Epithelial cell of proximal tubule (primary cell): Measurements from ENCODE around the gene PRKN. TPM values are rescaled to one million over a fixed set of nuclear protein-coding genes. Genes with fewer than 3 reads are reported as not detected.

Experiments used
- DNase-seq: peaks from one replicate; pipeline ENCODE4 v3.0.0-alpha.2; 2011; ENCODE audit warnings: low read depth
- H3K4me3 ChIP-seq: 2 replicates; pipeline ENCODE4 v1.5.1; 2011; ENCODE audit warnings: low read depth, mild to moderate bottlenecking, low read length
- total RNA-seq: library from RNA; depleted of rRNA; stranded (reverse); fragments of >200 nt; gene quantifications from 2 replicates; pipeline ENCODE4 v1.2.3, GENCODE V29; 2015
- TF ChIP-seq, protein P1 (sequence below): conservative IDR thresholded peaks from 2 replicates; pipeline ENCODE4 v1.5.1; 2012; ENCODE audit warnings: low read depth, mild to moderate bottlenecking, low read length

Gene PRKN
- total RNA-seq, 1 donor from 2014 or later, result 0.58 TPM

DNA sequence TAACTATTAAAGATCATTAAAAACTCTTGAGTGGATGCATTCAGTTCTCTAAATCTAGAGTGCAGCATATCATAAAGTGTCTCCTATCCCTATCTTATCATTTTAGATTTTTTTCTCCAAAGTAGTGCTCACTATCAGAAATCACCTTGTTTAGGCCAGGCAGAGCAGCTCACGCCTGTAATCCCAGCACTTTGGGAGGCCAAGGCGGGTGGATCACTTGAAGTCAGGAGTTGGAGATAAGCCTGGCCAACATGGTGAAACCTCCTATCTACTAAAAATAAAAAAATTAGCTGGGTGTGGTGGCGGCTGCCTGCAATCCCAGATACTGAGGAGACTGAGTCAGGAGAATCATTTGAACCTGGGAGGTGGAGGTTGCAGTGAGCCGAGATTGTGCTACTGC lies 368.9 kb downstream of the PRKN start:
- TF ChIP-seq, protein P1, sequence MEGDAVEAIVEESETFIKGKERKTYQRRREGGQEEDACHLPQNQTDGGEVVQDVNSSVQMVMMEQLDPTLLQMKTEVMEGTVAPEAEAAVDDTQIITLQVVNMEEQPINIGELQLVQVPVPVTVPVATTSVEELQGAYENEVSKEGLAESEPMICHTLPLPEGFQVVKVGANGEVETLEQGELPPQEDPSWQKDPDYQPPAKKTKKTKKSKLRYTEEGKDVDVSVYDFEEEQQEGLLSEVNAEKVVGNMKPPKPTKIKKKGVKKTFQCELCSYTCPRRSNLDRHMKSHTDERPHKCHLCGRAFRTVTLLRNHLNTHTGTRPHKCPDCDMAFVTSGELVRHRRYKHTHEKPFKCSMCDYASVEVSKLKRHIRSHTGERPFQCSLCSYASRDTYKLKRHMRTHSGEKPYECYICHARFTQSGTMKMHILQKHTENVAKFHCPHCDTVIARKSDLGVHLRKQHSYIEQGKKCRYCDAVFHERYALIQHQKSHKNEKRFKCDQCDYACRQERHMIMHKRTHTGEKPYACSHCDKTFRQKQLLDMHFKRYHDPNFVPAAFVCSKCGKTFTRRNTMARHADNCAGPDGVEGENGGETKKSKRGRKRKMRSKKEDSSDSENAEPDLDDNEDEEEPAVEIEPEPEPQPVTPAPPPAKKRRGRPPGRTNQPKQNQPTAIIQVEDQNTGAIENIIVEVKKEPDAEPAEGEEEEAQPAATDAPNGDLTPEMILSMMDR, result no peak
- no peak for DNase-seq
- no peak overlapping the region for H3K4me3 ChIP-seq

DNA sequence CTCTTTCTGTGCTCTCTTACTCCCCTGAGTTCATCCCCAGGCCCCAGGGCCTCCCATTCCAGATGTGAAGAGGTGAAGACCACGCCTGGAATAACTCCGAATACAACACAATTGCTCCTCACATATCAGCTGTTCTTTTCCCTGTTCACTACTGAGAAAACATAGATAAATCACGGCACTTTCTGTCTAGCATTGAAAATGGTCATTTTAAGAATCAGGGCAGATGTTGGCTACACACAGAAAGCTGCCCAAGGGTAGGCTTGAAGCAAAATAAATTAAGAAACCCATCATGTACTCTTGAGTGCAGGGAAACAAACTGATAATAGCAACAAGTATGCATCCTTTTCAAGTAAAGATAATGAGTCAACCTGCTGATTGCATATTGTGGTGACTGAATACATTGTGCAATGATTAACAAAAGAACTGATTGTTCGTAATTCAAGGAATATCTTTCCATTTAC lies 382.5 kb downstream of the PRKN start:
- peak; percentile 54 for DNase-seq
- TF ChIP-seq, protein P1, result no peak
- H3K4me3 ChIP-seq, result no peak overlapping the region

DNA sequence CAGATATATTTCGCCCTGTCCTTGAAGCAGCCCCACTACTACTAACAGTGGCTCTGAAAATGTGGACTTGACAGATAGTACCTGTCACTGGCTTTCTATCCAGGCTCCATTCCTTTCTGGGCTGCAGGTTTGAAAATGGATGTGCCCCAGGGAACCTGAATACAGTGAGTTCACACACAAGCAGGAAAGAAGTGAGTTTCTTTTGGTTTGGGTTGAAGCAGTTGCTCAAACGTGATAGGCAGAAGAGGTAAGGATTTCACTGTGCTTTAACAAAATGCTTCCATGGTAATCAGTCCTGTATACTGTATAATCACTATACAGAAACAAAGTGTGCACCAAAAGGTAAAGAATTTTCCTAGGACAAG lies 382.9 kb downstream of the PRKN start:
- H3K4me3 ChIP-seq, result no peak overlapping the region
- no peak for DNase-seq
- TF ChIP-seq, protein P1, result no peak

DNA sequence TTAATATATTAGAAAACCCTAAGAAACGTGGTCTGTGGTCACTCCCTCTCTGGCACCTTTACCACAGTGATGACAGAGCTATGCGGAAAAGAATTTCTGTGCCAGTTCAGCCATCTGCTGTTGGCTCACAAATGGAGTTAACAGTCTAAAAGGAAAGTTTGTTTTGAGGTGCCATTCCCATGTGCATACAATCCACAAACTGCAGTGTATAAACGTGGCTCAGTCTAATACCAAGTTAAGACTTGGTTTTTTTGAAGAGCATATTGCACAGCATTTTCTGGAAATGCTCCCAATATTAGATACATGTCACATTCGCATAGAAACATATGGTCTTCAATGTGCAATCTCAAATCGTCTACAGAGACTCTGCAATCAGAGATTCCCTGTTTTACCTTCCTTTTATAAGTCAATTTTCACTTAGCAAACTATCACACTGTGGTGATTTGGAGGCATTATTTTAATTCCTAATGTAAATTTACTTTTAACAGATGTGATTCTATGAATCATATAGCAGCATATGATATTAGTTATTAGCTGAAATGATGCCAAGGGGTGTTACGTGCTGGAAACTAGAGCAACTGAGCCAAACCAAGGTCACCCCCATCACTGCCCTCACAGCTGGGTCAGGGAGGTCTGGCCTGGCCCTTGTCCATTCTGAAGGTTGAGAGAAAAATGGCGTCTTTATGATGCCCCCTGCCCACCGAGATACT lies 383.5 kb downstream of the PRKN start:
- no peak for DNase-seq
- TF ChIP-seq, protein P1, result no peak
- no peak overlapping the region for H3K4me3 ChIP-seq

DNA sequence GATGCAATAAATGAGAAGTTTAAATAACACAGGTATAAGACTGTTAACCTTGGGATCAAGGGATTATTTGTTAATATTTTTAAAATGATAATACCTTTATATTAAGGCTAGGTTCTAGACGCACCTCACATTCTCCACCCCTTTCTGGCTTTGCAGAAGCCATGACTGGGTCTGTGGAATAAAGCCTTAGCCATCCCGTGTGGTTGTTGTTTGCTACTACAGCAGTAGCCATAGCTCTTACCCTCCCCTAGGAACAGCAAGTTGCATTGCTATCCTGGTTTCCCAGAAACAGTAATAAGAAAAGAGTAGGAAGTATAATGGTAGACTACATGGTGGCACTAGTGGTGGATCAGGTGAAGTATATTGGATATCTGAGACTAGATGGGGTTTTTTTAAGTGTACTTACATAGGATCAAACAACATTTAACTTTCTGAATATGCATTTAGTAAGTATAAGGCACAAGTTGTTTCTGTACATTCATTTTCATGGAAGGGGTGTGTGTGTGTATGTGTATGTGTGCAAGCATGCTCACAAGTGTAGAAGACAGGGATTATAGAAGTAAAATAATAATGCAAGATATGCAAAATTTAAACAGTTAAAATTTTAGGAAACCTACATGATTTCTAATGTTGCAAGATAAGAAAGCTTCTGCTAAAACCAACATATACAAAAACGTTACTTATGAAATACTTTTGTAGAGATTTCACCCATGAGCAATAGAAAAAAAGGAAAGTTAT lies 384.2 kb downstream of the PRKN start:
- no peak overlapping the region for H3K4me3 ChIP-seq
- TF ChIP-seq, protein P1, result peak; percentile 32
- DNase-seq, result no peak

DNA sequence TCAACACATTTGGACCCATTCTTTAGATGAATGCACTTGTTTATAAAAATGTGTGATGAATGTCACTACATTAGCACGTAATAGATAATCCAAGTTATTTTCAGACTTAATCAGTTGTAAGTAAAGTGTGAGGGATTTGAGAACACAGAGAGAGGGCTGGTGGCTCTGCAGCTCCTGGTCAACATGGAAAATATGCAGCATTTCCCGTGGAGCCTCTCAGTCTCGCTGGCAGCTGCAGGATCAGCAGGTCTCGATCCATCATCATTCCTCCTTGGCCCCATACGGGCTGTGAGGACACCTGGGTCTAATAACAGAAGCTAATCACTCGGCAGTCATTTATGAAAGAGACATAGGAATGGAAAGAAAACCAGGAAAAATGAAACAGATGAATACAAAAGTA lies 390.2 kb downstream of the PRKN start:
- H3K4me3 ChIP-seq, result no peak overlapping the region
- DNase-seq, result no peak
- TF ChIP-seq, protein P1, result no peak

DNA sequence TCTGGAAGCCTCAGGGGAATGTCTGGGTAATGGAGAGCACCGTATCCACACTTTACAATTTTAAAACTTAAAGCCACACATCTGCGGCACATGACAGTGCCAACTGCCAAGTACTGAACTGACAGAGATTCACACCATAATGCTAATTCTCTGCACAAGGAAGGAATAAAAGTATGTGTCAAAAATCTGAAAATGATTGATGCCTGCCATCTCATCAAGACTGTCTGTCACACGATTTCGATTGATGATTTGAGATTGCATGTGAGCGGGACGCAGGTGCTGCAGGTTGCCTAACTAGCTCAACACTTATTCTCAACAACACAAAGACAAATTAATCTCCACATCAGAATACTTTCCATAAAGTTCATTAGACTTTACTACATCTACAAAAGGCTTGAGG lies 391.2 kb downstream of the PRKN start:
- no peak overlapping the region for H3K4me3 ChIP-seq
- DNase-seq, result no peak
- TF ChIP-seq, protein P1, result no peak
